Smooth muscle cell (in vitro differentiated cells): ENCODE measurements around the gene ARHGEF17. TPM values are rescaled to one million over a fixed set of nuclear protein-coding genes. Genes with fewer than 3 reads are reported as not detected.

Experiments used
- DNase-seq: peaks from one replicate; lab custom pipeline; 2025; ENCODE audit not compliant: unreplicated experiment; lab: John Stamatoyannopoulos, UW
- H2AFZ ChIP-seq: fragments of 200-600 bp; sonication (generic); 2 replicates; pipeline ENCODE4 v1.6.0; 2016; ENCODE audit warnings: antibody characterized with exemption, low read depth, mild to moderate bottlenecking
- H3F3A ChIP-seq: fragments of 200-600 bp; sonication (generic); 2 replicates; pipeline ENCODE4 v1.6.0; 2017; ENCODE audit warnings: antibody characterized with exemption, low read depth
- H3K27ac ChIP-seq: fragments of 200-600 bp; sonication (generic); 2 replicates; pipeline ENCODE4 v1.5.1; 2016; ENCODE audit warnings: low read depth, mild to moderate bottlenecking
- H3K27me3 ChIP-seq: fragments of 200-600 bp; sonication (generic); 2 replicates; pipeline ENCODE4 v1.6.1; 2016; ENCODE audit warnings: low read depth, mild to moderate bottlenecking
- H3K36me3 ChIP-seq: fragments of 200-600 bp; sonication (generic); 2 replicates; pipeline ENCODE4 v1.5.1; 2016; ENCODE audit warnings: low read depth
- H3K4me1 ChIP-seq: fragments of 200-600 bp; sonication (generic); 2 replicates; pipeline ENCODE4 v1.5.1; 2016; ENCODE audit warnings: low read depth
- H3K4me2 ChIP-seq: fragments of 200-600 bp; sonication (generic); 2 replicates; pipeline ENCODE4 v1.6.0; 2016; ENCODE audit warnings: mild to moderate bottlenecking
- H3K4me3 ChIP-seq: fragments of 200-600 bp; sonication (generic); 2 replicates; pipeline ENCODE4 v1.5.1; 2016; ENCODE audit warnings: mild to moderate bottlenecking
- H3K79me2 ChIP-seq: fragments of 200-600 bp; sonication (generic); 2 replicates; pipeline ENCODE4 v1.6.0; 2016; ENCODE audit warnings: low read depth, mild to moderate bottlenecking
- H3K9ac ChIP-seq: fragments of 200-600 bp; sonication (generic); 2 replicates; pipeline ENCODE4 v1.6.0; 2016; ENCODE audit warnings: low read depth
- H3K9me3 ChIP-seq: fragments of 200-600 bp; sonication (generic); replicated peaks from 2 replicates; pipeline ENCODE4 v1.5.1; 2016; ENCODE audit warnings: low read depth
- H4K20me1 ChIP-seq: fragments of 200-600 bp; sonication (generic); 2 replicates; pipeline ENCODE4 v1.6.0; 2016; ENCODE audit warnings: low read depth
- CTCF ChIP-seq: fragments of 200-600 bp; sonication (generic); IDR thresholded peaks from 2 replicates; pipeline ENCODE4 v1.5.1; 2017; ENCODE audit warnings: borderline replicate concordance, mild to moderate bottlenecking, antibody characterized with exemption; ENCODE audit not compliant: insufficient read depth, poor library complexity, severe bottlenecking
- WGBS: methylation state at CpG from one replicate; pipeline ENCODE4 v1.1.7; 2016; ENCODE audit warnings: low lambda C conversion rate; 5-methylcytosine and 5-hydroxymethylcytosine counted together
- polyA plus RNA-seq: library from polyadenylated mRNA; unstranded; fragments of >200 nt; fragmentation: Nextera tagmentation; extraction: Ambion mirVana; gene quantifications from 2 replicates; pipeline ENCODE4 v1.2.1, GENCODE V29; 2016
- total RNA-seq: library from RNA; depleted of rRNA; stranded (reverse); fragments of >200 nt; gene quantifications from 2 replicates; pipeline ENCODE4 v1.2.3, GENCODE V29; 2014

The ARHGEF17 gene
- total and polyA plus RNA-seq, 2 experiments from 2014 or later, result 18.0 to 27.8 TPM

GRCh38 chr11:73267906-73268540, 40.1 kb upstream of the ARHGEF17 start:
- Histone ChIP-seq H3K9me3 (no peaks in the 10 kb centered on the region), H4K20me1 (no peaks in the 10 kb centered on the region), H3K27ac (no peak overlapping the region), H3K4me2 (no peak overlapping the region), H3K4me3 (no peak overlapping the region), H3F3A (peaks cover 14% of the 10 kb centered on the region), H3K4me1 (peaks cover 1% of the 10 kb centered on the region), H3K27me3 (no peaks in the 10 kb centered on the region), H3K79me2 (no peaks in the 10 kb centered on the region), H2AFZ (no peak overlapping the region), H3K36me3 (no peaks in the 10 kb centered on the region), H3K9ac (no peak overlapping the region)
- 94% methylated on average over 8 of the region's 8 CpGs for WGBS
- no peak for DNase-seq
- no peak for TF ChIP-seq CTCF

GRCh38 chr11:73268671-73269271, 39.3 kb upstream of the ARHGEF17 start:
- no peaks in the 10 kb centered on the region for H4K20me1 ChIP-seq
- TF ChIP-seq CTCF, result no peak
- no peaks in the 10 kb centered on the region for H3K36me3 ChIP-seq
- H3K79me2 ChIP-seq, result no peaks in the 10 kb centered on the region
- no peak overlapping the region for H3K4me2 ChIP-seq
- peaks cover 5% of the 10 kb centered on the region for H3K4me1 ChIP-seq
- no peaks in the 10 kb centered on the region for H3K27me3 ChIP-seq
- H3K4me3 ChIP-seq, result no peak overlapping the region
- H3F3A ChIP-seq, result peaks cover 8% of the 10 kb centered on the region
- H3K9me3 ChIP-seq, result no peaks in the 10 kb centered on the region
- no peak for DNase-seq
- no peak overlapping the region for H3K9ac ChIP-seq
- 91% methylated on average over 8 of the region's 8 CpGs for WGBS
- H2AFZ ChIP-seq, result no peak overlapping the region
- H3K27ac ChIP-seq, result no peak overlapping the region

- TF ChIP-seq CTCF, result no peak
- H3K4me3 ChIP-seq, result no peak overlapping the region
- 66% methylated on average over 7 of the region's 7 CpGs for WGBS
- H3F3A ChIP-seq, result peaks cover 8% of the 10 kb centered on the region
- H4K20me1 ChIP-seq, result no peaks in the 10 kb centered on the region
- H3K27ac ChIP-seq, result peak overlapping the region; percentile 24
- H3K4me1 ChIP-seq, result peaks cover 5% of the 10 kb centered on the region
- no peak overlapping the region for H3K4me2 ChIP-seq
- H3K9ac ChIP-seq, result no peak overlapping the region
- no peaks in the 10 kb centered on the region for H3K27me3 ChIP-seq
- H2AFZ ChIP-seq, result no peak overlapping the region
- no peaks in the 10 kb centered on the region for H3K9me3 ChIP-seq
- no peak for DNase-seq
- no peaks in the 10 kb centered on the region for H3K36me3 ChIP-seq
- H3K79me2 ChIP-seq, result no peaks in the 10 kb centered on the region
These were observed 38.5 kb upstream of the ARHGEF17 start for GRCh38 chr11:73269459-73270015.
